Astrocyte (in vitro differentiated cells and primary cell): ENCODE measurements around the gene RAPGEF3. TPM values are rescaled to one million over a fixed set of nuclear protein-coding genes. Genes with fewer than 3 reads are reported as not detected.
A peak's percentile ranks its signal among the peaks of the same experiment; 100 is the strongest.

Experiments
- DNase-seq: peaks from one replicate; pipeline ENCODE4 v3.0.0-alpha.2; 2010; ENCODE audit warnings: low read depth
- FAIRE-seq: peaks from 2 replicates; lab custom pipeline; 2011; peaks lifted over from hg19 to GRCh38; lab: Jason Lieb, UNC
- H2AFZ ChIP-seq: 2 replicates; pipeline ENCODE4 v1.6.0; 2012; ENCODE audit warnings: low read depth, low read length, inconsistent platforms
- H3K27ac ChIP-seq: 2 replicates; pipeline ENCODE4 v1.5.1; 2011; ENCODE audit warnings: low read depth, low read length, inconsistent platforms
- H3K27me3 ChIP-seq: 2 replicates; pipeline ENCODE4 v1.6.0; 2011; ENCODE audit warnings: low read length, inconsistent platforms; ENCODE audit not compliant: insufficient read depth
- H3K36me3 ChIP-seq: 2 replicates; pipeline ENCODE4 v1.5.1; 2011; ENCODE audit warnings: low read length, inconsistent platforms; ENCODE audit not compliant: insufficient read depth
- H3K4me1 ChIP-seq: 2 replicates; pipeline ENCODE4 v1.5.1; 2011; ENCODE audit warnings: low read length, inconsistent platforms; ENCODE audit not compliant: insufficient read depth
- H3K4me2 ChIP-seq: 2 replicates; pipeline ENCODE4 v1.6.0; 2012; ENCODE audit warnings: low read length, inconsistent platforms
- H3K4me3 ChIP-seq: 2 replicates; pipeline ENCODE4 v1.5.1; 2011; ENCODE audit warnings: low read depth, mild to moderate bottlenecking, low read length, inconsistent platforms; ENCODE audit not compliant: insufficient read depth
- H3K79me2 ChIP-seq: 2 replicates; pipeline ENCODE4 v1.6.0; 2012; ENCODE audit warnings: mild to moderate bottlenecking, low read length, inconsistent platforms; ENCODE audit not compliant: insufficient read depth
- H3K9ac ChIP-seq: 2 replicates; pipeline ENCODE4 v1.6.0; 2012; ENCODE audit warnings: mild to moderate bottlenecking, low read length, inconsistent platforms
- H3K9me3 ChIP-seq: 2 replicates; pipeline ENCODE4 v1.5.1; 2012; ENCODE audit warnings: low read depth, mild to moderate bottlenecking, low read length, inconsistent platforms; ENCODE audit not compliant: insufficient read depth
- H4K20me1 ChIP-seq: 2 replicates; pipeline ENCODE4 v1.6.0; 2012; ENCODE audit warnings: low read length, inconsistent platforms; ENCODE audit not compliant: insufficient read depth
- H3K27ac Mint-ChIP-seq: one replicate; pipeline ENCODE4 v1.8.0; 2021; ENCODE audit warnings: mild to moderate bottlenecking, mixed read lengths; ENCODE audit not compliant: unreplicated experiment
- H3K27me3 Mint-ChIP-seq: one replicate; pipeline ENCODE4 v1.8.0; 2021; ENCODE audit warnings: low read depth, mixed read lengths; ENCODE audit not compliant: unreplicated experiment
- H3K36me3 Mint-ChIP-seq: one replicate; pipeline ENCODE4 v1.8.0; 2021; ENCODE audit warnings: low read depth, mixed read lengths; ENCODE audit not compliant: unreplicated experiment
- H3K4me1 Mint-ChIP-seq: one replicate; pipeline ENCODE4 v1.8.0; 2021; ENCODE audit warnings: low read depth, mixed read lengths; ENCODE audit not compliant: unreplicated experiment
- H3K4me3 Mint-ChIP-seq: one replicate; pipeline ENCODE4 v1.8.0; 2021; ENCODE audit warnings: mild to moderate bottlenecking, moderate library complexity, mixed read lengths; ENCODE audit not compliant: unreplicated experiment
- H3K9me3 Mint-ChIP-seq: one replicate; pipeline ENCODE4 v1.8.0; 2021; ENCODE audit warnings: mild to moderate bottlenecking, mixed read lengths; ENCODE audit not compliant: unreplicated experiment
- EZH2 ChIP-seq: IDR thresholded peaks from 2 replicates; pipeline ENCODE4 v1.6.1; 2012; ENCODE audit warnings: mild to moderate bottlenecking, low read length, inconsistent platforms; ENCODE audit not compliant: insufficient read depth
- total RNA-seq: library from RNA; stranded (reverse); gene quantifications from 2 replicates; pipeline ENCODE4 v1.2.1, GENCODE V29; 2021
- TF ChIP-seq, protein P1 (sequence below): IDR thresholded peaks from 2 replicates; pipeline ENCODE4 v1.5.1; 2011; ENCODE audit warnings: low read depth, mild to moderate bottlenecking, inconsistent platforms, low read length, moderate library complexity; ENCODE audit not compliant: insufficient read depth

Gene RAPGEF3
- total RNA-seq, 1 donor from 2014 or later, result 5.9 TPM

DNA sequence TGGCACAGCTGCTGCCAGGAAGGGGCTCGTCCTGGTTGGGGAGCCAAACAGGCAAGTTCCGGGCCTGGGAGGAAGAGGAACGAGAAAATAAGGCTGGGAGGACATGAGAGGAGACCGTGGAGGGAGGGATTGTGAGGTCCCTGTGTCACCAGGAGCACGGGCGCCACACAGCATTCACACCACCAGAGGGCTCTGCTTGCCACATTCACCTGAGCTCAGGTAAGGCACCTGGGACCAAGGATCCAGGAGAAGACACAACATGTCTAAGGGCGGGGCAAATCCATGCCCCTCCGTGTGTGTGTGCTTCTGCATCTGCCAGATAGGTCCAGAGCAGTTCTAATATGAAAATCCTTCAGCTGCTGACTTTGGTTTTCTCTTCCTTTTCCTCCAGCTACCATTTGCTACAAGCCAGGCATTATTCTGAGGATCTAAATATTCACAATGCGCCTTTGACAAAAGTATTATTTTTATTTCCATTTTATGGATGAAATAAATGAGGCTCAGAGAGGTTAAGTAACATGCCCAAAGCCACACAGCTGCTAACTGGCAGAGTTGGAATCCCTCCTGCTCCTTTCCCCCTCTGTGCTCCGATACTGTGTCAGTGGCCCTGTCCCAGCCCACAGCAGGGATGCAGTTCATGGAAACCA, 14.6 kb downstream of the RAPGEF3 start:
- TF ChIP-seq, protein P1, sequence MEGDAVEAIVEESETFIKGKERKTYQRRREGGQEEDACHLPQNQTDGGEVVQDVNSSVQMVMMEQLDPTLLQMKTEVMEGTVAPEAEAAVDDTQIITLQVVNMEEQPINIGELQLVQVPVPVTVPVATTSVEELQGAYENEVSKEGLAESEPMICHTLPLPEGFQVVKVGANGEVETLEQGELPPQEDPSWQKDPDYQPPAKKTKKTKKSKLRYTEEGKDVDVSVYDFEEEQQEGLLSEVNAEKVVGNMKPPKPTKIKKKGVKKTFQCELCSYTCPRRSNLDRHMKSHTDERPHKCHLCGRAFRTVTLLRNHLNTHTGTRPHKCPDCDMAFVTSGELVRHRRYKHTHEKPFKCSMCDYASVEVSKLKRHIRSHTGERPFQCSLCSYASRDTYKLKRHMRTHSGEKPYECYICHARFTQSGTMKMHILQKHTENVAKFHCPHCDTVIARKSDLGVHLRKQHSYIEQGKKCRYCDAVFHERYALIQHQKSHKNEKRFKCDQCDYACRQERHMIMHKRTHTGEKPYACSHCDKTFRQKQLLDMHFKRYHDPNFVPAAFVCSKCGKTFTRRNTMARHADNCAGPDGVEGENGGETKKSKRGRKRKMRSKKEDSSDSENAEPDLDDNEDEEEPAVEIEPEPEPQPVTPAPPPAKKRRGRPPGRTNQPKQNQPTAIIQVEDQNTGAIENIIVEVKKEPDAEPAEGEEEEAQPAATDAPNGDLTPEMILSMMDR, result peak; percentile 27
- no peak for TF ChIP-seq EZH2
- no peak for FAIRE-seq
- Mint-ChIP-seq H3K36me3 (peaks cover 12% of the 10 kb centered on the region), H3K4me1 (peaks cover 6% of the 10 kb centered on the region), H3K9me3 (peaks cover 3% of the 10 kb centered on the region), H3K4me3 (no peak overlapping the region), H3K27ac (no peak overlapping the region), H3K27me3 (peaks cover 63% of the 10 kb centered on the region)
- DNase-seq, result no peak
- no peak overlapping the region for H3K27ac ChIP-seq
- H3K9ac ChIP-seq, result no peak overlapping the region
- H3K4me1 ChIP-seq, result peaks cover 3% of the 10 kb centered on the region
- no peak overlapping the region for H3K4me2 ChIP-seq
- H2AFZ ChIP-seq, result no peak overlapping the region
- no peak overlapping the region for H3K4me3 ChIP-seq
- H3K27me3 ChIP-seq, result peaks cover 18% of the 10 kb centered on the region
- H3K79me2 ChIP-seq, result no peaks in the 10 kb centered on the region
- no peaks in the 10 kb centered on the region for H4K20me1 ChIP-seq
- no peaks in the 10 kb centered on the region for H3K36me3 ChIP-seq
- no peaks in the 10 kb centered on the region for H3K9me3 ChIP-seq

DNA sequence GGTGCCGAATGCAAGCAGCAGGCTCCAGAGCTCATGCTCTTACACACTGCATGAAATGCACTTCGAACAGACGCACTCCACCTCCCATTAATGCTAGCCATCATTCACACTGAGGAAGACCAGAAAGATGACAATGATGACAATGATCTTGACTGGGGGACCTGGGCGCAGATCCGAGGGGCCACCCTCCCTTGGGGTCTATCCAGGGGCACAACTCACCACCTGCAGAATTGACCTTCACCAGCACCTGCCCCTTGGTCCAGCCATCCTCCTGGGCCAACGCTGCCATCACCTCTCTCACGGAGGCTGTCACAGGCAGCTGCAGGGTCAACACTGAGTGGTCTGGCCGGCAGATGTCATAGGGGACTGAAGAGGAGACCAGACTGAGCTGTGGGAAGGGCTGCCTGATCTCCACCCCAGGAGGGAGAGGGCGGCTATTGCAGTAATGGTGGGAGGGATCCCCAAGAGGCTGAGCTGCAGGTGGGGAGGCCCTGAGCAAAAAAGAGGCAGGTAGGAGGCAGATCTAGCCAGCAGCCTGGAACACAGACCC, 15.3 kb downstream of the RAPGEF3 start:
- Mint-ChIP-seq H3K4me3 (no peak overlapping the region), H3K27ac (no peak overlapping the region), H3K36me3 (peaks cover 13% of the 10 kb centered on the region), H3K4me1 (peaks cover 6% of the 10 kb centered on the region), H3K9me3 (peaks cover 3% of the 10 kb centered on the region), H3K27me3 (peaks cover 60% of the 10 kb centered on the region)
- Histone ChIP-seq H3K79me2 (no peaks in the 10 kb centered on the region), H3K4me2 (no peak overlapping the region), H3K4me3 (no peak overlapping the region), H2AFZ (no peak overlapping the region), H4K20me1 (no peaks in the 10 kb centered on the region), H3K9ac (no peak overlapping the region), H3K9me3 (no peaks in the 10 kb centered on the region), H3K27me3 (peaks cover 18% of the 10 kb centered on the region), H3K4me1 (peaks cover 3% of the 10 kb centered on the region), H3K36me3 (no peaks in the 10 kb centered on the region), H3K27ac (no peak overlapping the region)
- TF ChIP-seq, protein P1, result no peak
- no peak for TF ChIP-seq EZH2
- DNase-seq, result no peak
- FAIRE-seq, result no peak

DNA sequence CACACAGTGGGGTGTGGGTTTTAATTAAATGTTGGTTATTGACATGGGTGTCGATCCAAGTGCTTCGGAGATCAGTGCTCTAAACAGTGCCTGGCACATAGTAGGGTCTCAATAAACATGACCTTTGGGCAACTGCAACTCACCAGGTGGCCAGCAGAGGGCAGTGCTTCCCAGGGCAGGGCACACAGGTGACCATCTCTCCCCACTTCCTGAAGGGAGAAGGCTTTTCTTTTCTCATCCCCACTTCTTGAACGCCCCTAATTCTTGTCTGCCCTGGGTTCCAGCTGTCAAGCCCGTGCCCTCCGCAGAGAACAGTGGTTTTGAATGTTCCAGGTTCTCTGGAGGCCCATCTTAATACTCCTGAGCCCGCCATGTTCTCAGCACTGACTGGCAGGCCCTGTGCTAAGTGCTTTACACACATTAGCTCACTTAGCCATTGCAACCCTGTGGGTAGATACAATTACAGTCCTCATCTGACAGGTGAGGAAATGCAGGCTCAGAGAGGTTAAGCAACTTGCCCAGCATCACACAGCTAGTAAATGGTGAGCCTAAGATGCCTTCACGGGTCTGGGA, 16.3 kb downstream of the RAPGEF3 start:
- Mint-ChIP-seq H3K27ac (no peak overlapping the region), H3K9me3 (peaks cover 3% of the 10 kb centered on the region), H3K27me3 (peaks cover 54% of the 10 kb centered on the region), H3K4me1 (peaks cover 6% of the 10 kb centered on the region), H3K36me3 (peaks cover 13% of the 10 kb centered on the region), H3K4me3 (no peak overlapping the region)
- peaks cover 18% of the 10 kb centered on the region for H3K27me3 ChIP-seq
- no peak for TF ChIP-seq EZH2
- TF ChIP-seq, protein P1, result peak; percentile 95
- no peak for DNase-seq
- no peak overlapping the region for H3K4me3 ChIP-seq
- no peak overlapping the region for H3K9ac ChIP-seq
- no peak overlapping the region for H2AFZ ChIP-seq
- H3K79me2 ChIP-seq, result no peaks in the 10 kb centered on the region
- H3K36me3 ChIP-seq, result no peaks in the 10 kb centered on the region
- H4K20me1 ChIP-seq, result no peaks in the 10 kb centered on the region
- no peak overlapping the region for H3K4me2 ChIP-seq
- no peaks in the 10 kb centered on the region for H3K9me3 ChIP-seq
- no peak overlapping the region for H3K27ac ChIP-seq
- H3K4me1 ChIP-seq, result peaks cover 4% of the 10 kb centered on the region
- peak; percentile 66 for FAIRE-seq
